Keratinocyte (primary cell): Measurements from ENCODE around the gene DNAJA4.

ENCODE experiments used
- EZH2 ChIP-seq: IDR thresholded peaks from one replicate; pipeline ENCODE4 v1.6.1; 2012; ENCODE audit warnings: inconsistent platforms, mild to moderate bottlenecking, low read length, moderate library complexity
- TF ChIP-seq, protein P1 (sequence below), 3 experiments: IDR thresholded peaks in 1 of 3; conservative IDR thresholded peaks in 1 of 3; optimal IDR thresholded peaks in 1 of 3; 2 replicates in 2 of 3; 3 replicates in 1 of 3; pipeline versions ENCODE3 to v1.5.1; 2011; ENCODE audit warnings: low read length in 3 of 3, mild to moderate bottlenecking in 3 of 3, moderate library complexity in 2 of 3, control low read depth in 1 of 3, inconsistent platforms in 1 of 3; ENCODE audit not compliant: insufficient read depth in 2 of 3; ENCODE audit errors: extremely low read depth in 1 of 3

DNA sequence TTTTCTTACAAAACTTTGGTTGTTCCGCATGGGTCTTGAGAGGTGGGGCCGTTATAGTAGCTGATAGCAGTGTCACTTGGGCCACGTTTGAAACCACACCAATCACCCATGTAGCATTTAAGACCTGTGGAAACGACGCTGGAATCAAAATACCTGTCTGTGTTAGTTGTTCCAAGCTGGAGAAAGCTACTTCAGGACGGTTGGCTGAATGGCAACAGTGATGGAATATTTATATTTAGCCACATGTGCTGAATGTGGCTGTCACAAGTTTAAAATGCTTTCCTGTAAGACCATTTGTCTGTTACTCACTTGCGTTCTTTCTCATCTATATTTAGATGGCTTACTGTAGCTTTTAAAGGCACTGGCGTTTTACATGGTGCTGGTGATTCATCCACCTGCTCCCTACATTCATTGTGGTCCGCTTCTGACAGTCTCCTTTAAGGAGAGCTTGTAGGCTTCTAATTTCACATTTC, 1.4 kb downstream of the DNAJA4 start:
- no peak for TF ChIP-seq EZH2
- TF ChIP-seq, protein P1, sequence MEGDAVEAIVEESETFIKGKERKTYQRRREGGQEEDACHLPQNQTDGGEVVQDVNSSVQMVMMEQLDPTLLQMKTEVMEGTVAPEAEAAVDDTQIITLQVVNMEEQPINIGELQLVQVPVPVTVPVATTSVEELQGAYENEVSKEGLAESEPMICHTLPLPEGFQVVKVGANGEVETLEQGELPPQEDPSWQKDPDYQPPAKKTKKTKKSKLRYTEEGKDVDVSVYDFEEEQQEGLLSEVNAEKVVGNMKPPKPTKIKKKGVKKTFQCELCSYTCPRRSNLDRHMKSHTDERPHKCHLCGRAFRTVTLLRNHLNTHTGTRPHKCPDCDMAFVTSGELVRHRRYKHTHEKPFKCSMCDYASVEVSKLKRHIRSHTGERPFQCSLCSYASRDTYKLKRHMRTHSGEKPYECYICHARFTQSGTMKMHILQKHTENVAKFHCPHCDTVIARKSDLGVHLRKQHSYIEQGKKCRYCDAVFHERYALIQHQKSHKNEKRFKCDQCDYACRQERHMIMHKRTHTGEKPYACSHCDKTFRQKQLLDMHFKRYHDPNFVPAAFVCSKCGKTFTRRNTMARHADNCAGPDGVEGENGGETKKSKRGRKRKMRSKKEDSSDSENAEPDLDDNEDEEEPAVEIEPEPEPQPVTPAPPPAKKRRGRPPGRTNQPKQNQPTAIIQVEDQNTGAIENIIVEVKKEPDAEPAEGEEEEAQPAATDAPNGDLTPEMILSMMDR (optimal IDR thresholded peaks at IDR 0.05 in 1 of 3, IDR thresholded peaks at IDR 0.05 in 1 of 3, conservative IDR thresholded peaks at IDR 0.05 in 1 of 3; ENCODE audit: extremely low read depth in 1 of 3, insufficient read depth in 2 of 3, low read length in 3 of 3) = no peak
